ENCODE results near the gene DGKG.

Gene DGKG

GRCh38 chr3:186108941-186109865 lies 252.8 kb downstream of the DGKG start, which contains the start of gene ETV5:
Gene ETV5, minus strand, starts transcription at chr3:186109089. Its CDS starts 3,221 bp downstream, at chr3:186105868.
- Histone ChIP-seq H3K18ac (ENCODE audit: low read length) (no peak within 1 kb of the TSS), H2AFZ (ENCODE audit: insufficient read depth, low read length, poor library complexity) (no peak within 1 kb of the TSS), H2BK5ac (ENCODE audit: low read depth, low read length, poor library complexity) (no peak within 1 kb of the TSS), H2AK5ac (ENCODE audit: low read length) (no peak within 1 kb of the TSS), H3K4me1 (ENCODE audit: control insufficient read depth in 1 of 2, insufficient read depth in 2 of 2, low read length in 2 of 2) (peaks cover 4 to 13% of the 10 kb centered on the region in 2 experiments), H3K27ac (ENCODE audit: low read depth, low read length) (no peak within 1 kb of the TSS), H3K36me3 (ENCODE audit: control insufficient read depth in 1 of 2, insufficient read depth in 2 of 2, low read length in 2 of 2) (no peaks in the 10 kb centered on the region), H4K91ac (ENCODE audit: low read depth, low read length) (no peak within 1 kb of the TSS), H3K27me3 (ENCODE audit: insufficient read depth, low read length) (peaks cover 26% of the 10 kb centered on the region), H3K4me2 (ENCODE audit: low read length) (peak within 1 kb of the TSS; percentile 99), H3K4me3 (ENCODE audit: low read depth, low read length) (peak within 1 kb of the TSS; percentile 69), H3K14ac (ENCODE audit: low read length) (no peak within 1 kb of the TSS), H3K79me2 (ENCODE audit: control insufficient read depth, insufficient read depth, low read length, poor library complexity) (no peaks in the 10 kb centered on the region), H2BK120ac (ENCODE audit: insufficient read depth, low read length, poor library complexity) (no peak within 1 kb of the TSS), H3K4ac (ENCODE audit: low read depth, low read length) (no peak within 1 kb of the TSS), H3K79me1 (ENCODE audit: low read length) (no peaks in the 10 kb centered on the region), H2BK12ac (ENCODE audit: low read length) (no peak within 1 kb of the TSS), H3K9ac (ENCODE audit: low read length) (peak within 1 kb of the TSS; percentile 18), H4K8ac (ENCODE audit: low read depth, low read length) (no peak within 1 kb of the TSS), H4K12ac (ENCODE audit: low read depth, low read length) (no peak within 1 kb of the TSS), H3K9me3 (ENCODE audit: insufficient read depth, low read depth, low read length) (no peaks in the 10 kb centered on the region), H3K23ac (ENCODE audit: low read length) (no peak within 1 kb of the TSS)
- WGBS (ENCODE audit: extremely low coverage, insufficient coverage, insufficient read length), result no CpG with 5 or more reads among the region's 63 CpGs
- DNase-seq, result peak; percentile 100

- H3K4me3 ChIP-seq (ENCODE audit: low read depth, low read length), result peak overlapping the region; percentile 69
Measured at GRCh38 chr3:186108106-186108940, 253.7 kb downstream of the DGKG start.

GRCh38 chr3:186107215-186108105 lies 254.6 kb downstream of the DGKG start:
- Histone ChIP-seq H2AFZ (ENCODE audit: insufficient read depth, low read length, poor library complexity) (no peak overlapping the region), H3K4me1 (ENCODE audit: control insufficient read depth in 1 of 2, insufficient read depth in 2 of 2, low read length in 2 of 2) (peaks cover 4 to 14% of the 10 kb centered on the region in 2 experiments), H4K91ac (ENCODE audit: low read depth, low read length) (no peak overlapping the region), H3K36me3 (ENCODE audit: control insufficient read depth in 1 of 2, insufficient read depth in 2 of 2, low read length in 2 of 2) (no peaks in the 10 kb centered on the region), H3K4me2 (ENCODE audit: low read length) (peak overlapping the region; percentile 78), H3K14ac (ENCODE audit: low read length) (no peak overlapping the region), H2BK120ac (ENCODE audit: insufficient read depth, low read length, poor library complexity) (no peak overlapping the region), H3K9me3 (ENCODE audit: insufficient read depth, low read depth, low read length) (no peaks in the 10 kb centered on the region), H2BK12ac (ENCODE audit: low read length) (no peak overlapping the region), H4K8ac (ENCODE audit: low read depth, low read length) (no peak overlapping the region), H2AK5ac (ENCODE audit: low read length) (no peak overlapping the region), H3K27ac (ENCODE audit: low read depth, low read length) (no peak overlapping the region), H3K27me3 (ENCODE audit: insufficient read depth, low read length) (peaks cover 19% of the 10 kb centered on the region), H3K79me1 (ENCODE audit: low read length) (no peaks in the 10 kb centered on the region), H3K4me3 (ENCODE audit: low read depth, low read length) (peak overlapping the region; percentile 69), H2BK5ac (ENCODE audit: low read depth, low read length, poor library complexity) (no peak overlapping the region), H3K9ac (ENCODE audit: low read length) (no peak overlapping the region), H3K23ac (ENCODE audit: low read length) (no peak overlapping the region), H3K4ac (ENCODE audit: low read depth, low read length) (no peak overlapping the region), H3K18ac (ENCODE audit: low read length) (no peak overlapping the region), H4K12ac (ENCODE audit: low read depth, low read length) (no peak overlapping the region), H3K79me2 (ENCODE audit: control insufficient read depth, insufficient read depth, low read length, poor library complexity) (no peaks in the 10 kb centered on the region)
- peak; percentile 67 to 76 for DNase-seq
- WGBS (ENCODE audit: extremely low coverage, insufficient coverage, insufficient read length), result no CpG with 5 or more reads among the region's 45 CpGs

More at GRCh38 chr3:186108106-186108940, 253.7 kb downstream of the DGKG start:
- Histone ChIP-seq H2BK12ac (ENCODE audit: low read length) (no peak overlapping the region), H3K23ac (ENCODE audit: low read length) (no peak overlapping the region), H3K79me1 (ENCODE audit: low read length) (no peaks in the 10 kb centered on the region), H3K18ac (ENCODE audit: low read length) (no peak overlapping the region), H2AFZ (ENCODE audit: insufficient read depth, low read length, poor library complexity) (no peak overlapping the region), H3K9me3 (ENCODE audit: insufficient read depth, low read depth, low read length) (no peaks in the 10 kb centered on the region), H4K8ac (ENCODE audit: low read depth, low read length) (no peak overlapping the region), H3K36me3 (ENCODE audit: control insufficient read depth in 1 of 2, insufficient read depth in 2 of 2, low read length in 2 of 2) (no peaks in the 10 kb centered on the region), H3K27ac (ENCODE audit: low read depth, low read length) (no peak overlapping the region), H2AK5ac (ENCODE audit: low read length) (no peak overlapping the region), H2BK120ac (ENCODE audit: insufficient read depth, low read length, poor library complexity) (no peak overlapping the region), H3K4me1 (ENCODE audit: control insufficient read depth in 1 of 2, insufficient read depth in 2 of 2, low read length in 2 of 2) (peaks cover 4 to 14% of the 10 kb centered on the region in 2 experiments), H3K4ac (ENCODE audit: low read depth, low read length) (no peak overlapping the region), H4K91ac (ENCODE audit: low read depth, low read length) (no peak overlapping the region), H3K27me3 (ENCODE audit: insufficient read depth, low read length) (peaks cover 22% of the 10 kb centered on the region), H3K14ac (ENCODE audit: low read length) (no peak overlapping the region), H3K9ac (ENCODE audit: low read length) (no peak overlapping the region), H2BK5ac (ENCODE audit: low read depth, low read length, poor library complexity) (no peak overlapping the region), H4K12ac (ENCODE audit: low read depth, low read length) (no peak overlapping the region), H3K4me2 (ENCODE audit: low read length) (peak overlapping the region; percentile 78), H3K79me2 (ENCODE audit: control insufficient read depth, insufficient read depth, low read length, poor library complexity) (no peaks in the 10 kb centered on the region)
- DNase-seq, result peak; percentile 45 to 74
- WGBS (ENCODE audit: extremely low coverage, insufficient coverage, insufficient read length), result no CpG with 5 or more reads among the region's 69 CpGs

GRCh38 chr3:186105543-186105942 lies 256.5 kb downstream of the DGKG start:
- no peak overlapping the region for H2BK5ac ChIP-seq (ENCODE audit: low read depth, low read length, poor library complexity)
- H3K79me1 ChIP-seq (ENCODE audit: low read length), result no peaks in the 10 kb centered on the region
- no peaks in the 10 kb centered on the region for H3K9me3 ChIP-seq (ENCODE audit: insufficient read depth, low read depth, low read length)
- no peak overlapping the region for H3K4me3 ChIP-seq (ENCODE audit: low read depth, low read length)
- no peak overlapping the region for H4K12ac ChIP-seq (ENCODE audit: low read depth, low read length)
- H2BK12ac ChIP-seq (ENCODE audit: low read length), result no peak overlapping the region
- no peak overlapping the region for H3K27ac ChIP-seq (ENCODE audit: low read depth, low read length)
- H3K14ac ChIP-seq (ENCODE audit: low read length), result no peak overlapping the region
- peaks cover 4 to 14% of the 10 kb centered on the region in 2 experiments for H3K4me1 ChIP-seq (ENCODE audit: control insufficient read depth in 1 of 2, insufficient read depth in 2 of 2, low read length in 2 of 2)
- H3K23ac ChIP-seq (ENCODE audit: low read length), result no peak overlapping the region
- no peak overlapping the region for H3K4me2 ChIP-seq (ENCODE audit: low read length)
- no CpG with 5 or more reads among the region's 6 CpGs for WGBS (ENCODE audit: extremely low coverage, insufficient coverage, insufficient read length)
- H3K4ac ChIP-seq (ENCODE audit: low read depth, low read length), result no peak overlapping the region
- H3K27me3 ChIP-seq (ENCODE audit: insufficient read depth, low read length), result peaks cover 9% of the 10 kb centered on the region
- no peak overlapping the region for H4K8ac ChIP-seq (ENCODE audit: low read depth, low read length)
- DNase-seq, result no peak
- no peaks in the 10 kb centered on the region for H3K36me3 ChIP-seq (ENCODE audit: control insufficient read depth in 1 of 2, insufficient read depth in 2 of 2, low read length in 2 of 2)
- no peak overlapping the region for H4K91ac ChIP-seq (ENCODE audit: low read depth, low read length)
- no peak overlapping the region for H2AK5ac ChIP-seq (ENCODE audit: low read length)
- no peak overlapping the region for H3K18ac ChIP-seq (ENCODE audit: low read length)
- no peak overlapping the region for H2BK120ac ChIP-seq (ENCODE audit: insufficient read depth, low read length, poor library complexity)
- H3K79me2 ChIP-seq (ENCODE audit: control insufficient read depth, insufficient read depth, low read length, poor library complexity), result no peaks in the 10 kb centered on the region
- no peak overlapping the region for H3K9ac ChIP-seq (ENCODE audit: low read length)
- H2AFZ ChIP-seq (ENCODE audit: insufficient read depth, low read length, poor library complexity), result no peak overlapping the region
